HCT116 (cell line): ENCODE measurements around the gene SEZ6. TPM values are rescaled to one million over a fixed set of nuclear protein-coding genes. Genes with fewer than 3 reads are reported as not detected.

Experiments
- ATAC-seq: fragments of 200-7000 bp; cut with Tn5 transposase; 2 replicates; pipeline ENCODE4 v1.9.1; 2020; ENCODE audit warnings: mild to moderate bottlenecking, moderate library complexity
- BruUV-seq: library from RNA; stranded (reverse); fragments of 400-500 nt; replicated peaks from 2 replicates; lab custom pipeline; 2021; lab: Mats Ljungman, UMichigan
- CTCF ChIA-PET: fragments of 300-600 bp; sonication (Branson Sonifier 250); formaldehyde crosslinking; loops from one replicate; lab custom pipeline; 2021; ENCODE audit warnings: antibody characterized with exemption; lab: Charles Lee
- POLR2A ChIA-PET: fragments of 300-600, 350-600 bp; sonication (Branson Sonifier 250); formaldehyde crosslinking; loops from one replicate; lab custom pipeline; 2021; ENCODE audit warnings: antibody characterized with exemption; lab: Charles Lee
- RAD21 ChIA-PET, 2 experiments: fragments of 300-600 bp; sonication (Branson Sonifier 250); formaldehyde crosslinking; loops; one replicate each; lab custom pipeline; 2023; ENCODE audit warnings: low total read pairs in 2 of 2; ENCODE audit not compliant: uncharacterized antibody in 2 of 2, unreplicated experiment in 2 of 2, low non-redundant PET in 1 of 2; lab: Charles Lee
- DNase-seq: peaks from one replicate; pipeline ENCODE4 v3.0.0-alpha.2; 2010; ENCODE audit warnings: low read depth, low spot score
- H2AFZ ChIP-seq: fragments of 200-600 bp; shearing (Covaris generic), sonication (generic); 2 replicates; pipeline ENCODE4 v1.6.1; 2017; ENCODE audit warnings: low read depth, mixed run types, mixed read lengths, antibody characterized with exemption, low read length; ENCODE audit not compliant: poor library complexity, severe bottlenecking
- H3K27ac ChIP-seq: 2 replicates; pipeline ENCODE4 v1.5.1; 2012; ENCODE audit warnings: low read depth, low read length
- H3K27me3 ChIP-seq: fragments of 200-600 bp; sonication (generic); 2 replicates; pipeline ENCODE4 v1.6.1; 2016; ENCODE audit warnings: mixed run types, low read length, mixed read lengths; ENCODE audit not compliant: insufficient read depth
- H3K36me3 ChIP-seq, 2 experiments: fragments of 200-500 bp in 1 of 2; fragments of 200-600 bp in 1 of 2; sonication (Bioruptor generic) in 1 of 2; sonication (generic) in 1 of 2; 2 replicates each; pipeline versions ENCODE4 v1.5.1 to v1.6.1; 2014 to 2016; ENCODE audit warnings: low read length in 2 of 2, inconsistent platforms in 1 of 2, mixed read lengths in 1 of 2, mixed run types in 1 of 2; ENCODE audit not compliant: insufficient read depth in 2 of 2, control insufficient read depth in 1 of 2
- H3K4me1 ChIP-seq, 2 experiments: fragments of 200-600 bp in 1 of 2; sonication (generic) in 1 of 2; 2 replicates each; pipeline versions ENCODE4 v1.5.1 to v1.6.1; 2012 to 2017; ENCODE audit warnings: low read length in 2 of 2, inconsistent platforms in 1 of 2, mild to moderate bottlenecking in 1 of 2, mixed read lengths in 1 of 2, mixed run types in 1 of 2, moderate library complexity in 1 of 2; ENCODE audit not compliant: insufficient read depth in 2 of 2, control insufficient read depth in 1 of 2
- H3K4me2 ChIP-seq: fragments of 200-600 bp; sonication (generic); 2 replicates; pipeline ENCODE4 v1.6.1; 2017; ENCODE audit warnings: mixed run types, low read length, mixed read lengths
- H3K4me3 ChIP-seq, 2 experiments: fragments of 200-600 bp in 1 of 2; sonication (generic) in 1 of 2; replicated peaks in 1 of 2; 2 replicates each; pipeline ENCODE4 v1.5.1; 2011 to 2016; ENCODE audit warnings: low read length in 2 of 2, control low read depth in 1 of 2, low read depth in 1 of 2, mild to moderate bottlenecking in 1 of 2, mixed read lengths in 1 of 2, mixed run types in 1 of 2
- H3K79me2 ChIP-seq: fragments of 200-600 bp; sonication (generic); 2 replicates; pipeline ENCODE4 v1.6.1; 2017; ENCODE audit warnings: mild to moderate bottlenecking, mixed run types, low read length, moderate library complexity, mixed read lengths; ENCODE audit not compliant: insufficient read depth
- H3K9ac ChIP-seq: fragments of 200-600 bp; sonication (generic); 2 replicates; pipeline ENCODE4 v1.6.1; 2016; ENCODE audit warnings: low read length, mixed read lengths
- H3K9me2 ChIP-seq: fragments of 200-600 bp; sonication (generic), shearing (Covaris generic); 2 replicates; pipeline ENCODE4 v1.6.1; 2017; ENCODE audit warnings: mixed run types, mild to moderate bottlenecking, moderate library complexity; ENCODE audit not compliant: insufficient read depth
- H3K9me3 ChIP-seq, 2 experiments: fragments of 200-500 bp in 1 of 2; fragments of 200-600 bp in 1 of 2; sonication (Bioruptor generic) in 1 of 2; sonication (generic) in 1 of 2; 2 replicates each; pipeline ENCODE4 v1.6.1; 2014 to 2017; ENCODE audit warnings: low read length in 2 of 2, mixed read lengths in 2 of 2, inconsistent platforms in 1 of 2, low read depth in 1 of 2, mild to moderate bottlenecking in 1 of 2, mixed run types in 1 of 2, moderate library complexity in 1 of 2; ENCODE audit not compliant: control insufficient read depth in 1 of 2, insufficient read depth in 1 of 2
- H4K20me1 ChIP-seq: fragments of 200-600 bp; sonication (generic), shearing (Covaris generic); 2 replicates; pipeline ENCODE4 v1.6.1; 2017; ENCODE audit warnings: mixed run types, mild to moderate bottlenecking, moderate library complexity; ENCODE audit not compliant: insufficient read depth
- CBX3 ChIP-seq: IDR thresholded peaks from 2 replicates; pipeline ENCODE4 v1.6.1; 2012; ENCODE audit warnings: low read depth
- REST ChIP-seq: IDR thresholded peaks from 2 replicates; pipeline ENCODE4 v1.6.1; 2012; ENCODE audit warnings: low read depth
- intact Hi-C: fragments of 100-400 bp; cut with micrococcal nuclease; formaldehyde crosslinking; loops from 2 replicates; pipeline ENCODE4 v1.10.0; 2022
- total RNA-seq: library from RNA; stranded (reverse); gene quantifications from one replicate; pipeline ENCODE4 v1.2.1, GENCODE V29; 2021; ENCODE audit not compliant: unreplicated experiment

SEZ6 gene
- total RNA-seq, 1 experiment from 2014 or later, result 0.22 TPM

- TF ChIP-seq REST (no peak), CBX3 (no peak)
- TF ChIP-seq, all 23 proteins: peak for 0
Observed at GRCh38 chr17:29010129-29010528, 4.3 kb upstream of the SEZ6 start (continued).

GRCh38 chr17:29008591-29008990, 2.8 kb upstream of the SEZ6 start:
- Histone ChIP-seq H3K4me1 (peaks cover 0 to 15% of the 10 kb centered on the region in 2 experiments; a peak in 2 of 4 replicates), H3K9me3 (no peaks in the 10 kb centered on the region), H3K9me2 (no peaks in the 10 kb centered on the region), H2AFZ (no peak overlapping the region), H3K27ac (no peak overlapping the region), H3K27me3 (peaks cover 55% of the 10 kb centered on the region), H3K9ac (no peak overlapping the region), H4K20me1 (no peaks in the 10 kb centered on the region), H3K4me2 (no peak overlapping the region), H3K4me3 (no peak overlapping the region), H3K79me2 (no peaks in the 10 kb centered on the region), H3K36me3 (no peaks in the 10 kb centered on the region)
- ATAC-seq, result no peak
- no TSS peak for BruUV-seq
- ChIA-PET RAD21 (no interaction called here), CTCF (no interaction called here)
- intact Hi-C loops, result no loop called here
- no peak for DNase-seq
- TF ChIP-seq CBX3, result no peak
- TF ChIP-seq, all 23 proteins: peak for 0
- POLR2A ChIA-PET, result no interaction called here
